CD14-positive monocyte (primary cell): ENCODE measurements around the gene FAM234A. TPM values are rescaled to one million over a fixed set of nuclear protein-coding genes. Genes with fewer than 3 reads are reported as not detected.

Source experiments
- DNase-seq, 3 donors: peaks; one replicate each; pipeline ENCODE4 v3.0.0-alpha.2; 2011 to 2022
- H2AFZ ChIP-seq: 2 replicates; pipeline ENCODE4 v1.6.0; 2012; ENCODE audit warnings: mild to moderate bottlenecking, low read depth, low read length, inconsistent platforms; ENCODE audit not compliant: insufficient read depth, poor library complexity, severe bottlenecking
- H3K27ac ChIP-seq, 2 donors: 1 replicate in 1 of 2; 2 replicates in 1 of 2; pipeline ENCODE4 v1.5.1; 2012 to 2013; ENCODE audit warnings: low read length in 2 of 2, control low read depth in 1 of 2, inconsistent platforms in 1 of 2, low read depth in 1 of 2, mild to moderate bottlenecking in 1 of 2
- H3K27me3 ChIP-seq, 2 donors: one replicate each; pipeline versions ENCODE4 v1.6.0 to v1.6.1; 2011 to 2013; ENCODE audit warnings: low read length in 2 of 2; ENCODE audit not compliant: control insufficient read depth in 2 of 2, insufficient read depth in 2 of 2
- H3K36me3 ChIP-seq, 2 donors: replicated peaks in 1 of 2; 1 replicate in 1 of 2; 2 replicates in 1 of 2; pipeline versions ENCODE4 v1.5.1 to v1.6.1; 2012 to 2013; ENCODE audit warnings: low read length in 2 of 2, control low read depth in 1 of 2, inconsistent platforms in 1 of 2, mild to moderate bottlenecking in 1 of 2; ENCODE audit not compliant: insufficient read depth in 2 of 2, control insufficient read depth in 1 of 2
- H3K4me1 ChIP-seq, 2 donors: 1 replicate in 1 of 2; 2 replicates in 1 of 2; pipeline versions ENCODE4 v1.5.1 to v1.6.1; 2012 to 2013; ENCODE audit warnings: low read length in 2 of 2, control low read depth in 1 of 2, inconsistent platforms in 1 of 2, mild to moderate bottlenecking in 1 of 2, moderate library complexity in 1 of 2; ENCODE audit not compliant: insufficient read depth in 2 of 2, control insufficient read depth in 1 of 2
- H3K4me2 ChIP-seq: replicated peaks from 2 replicates; pipeline ENCODE3; 2012; ENCODE audit warnings: low read length, moderate library complexity, mild to moderate bottlenecking; ENCODE audit not compliant: poor library complexity, severe bottlenecking; ENCODE audit errors: extremely low read depth
- H3K4me3 ChIP-seq, 3 experiments: fragments of 200-600 bp in 1 of 3; sonication (generic) in 1 of 3; replicated peaks in 1 of 3; 1 replicate in 2 of 3; 2 replicates in 1 of 3; pipeline ENCODE4 v1.5.1; 2011 to 2013; ENCODE audit warnings: low read length in 3 of 3, mild to moderate bottlenecking in 3 of 3, control low read depth in 2 of 3, low read depth in 2 of 3, inconsistent platforms in 1 of 3, moderate library complexity in 1 of 3
- H3K79me2 ChIP-seq: 2 replicates; pipeline ENCODE4 v1.6.0; 2012; ENCODE audit warnings: mild to moderate bottlenecking, control low read depth, inconsistent platforms, low read length, moderate library complexity; ENCODE audit not compliant: insufficient read depth
- H3K9ac ChIP-seq: 2 replicates; pipeline ENCODE4 v1.6.0; 2017; ENCODE audit warnings: low read length, mild to moderate bottlenecking; ENCODE audit not compliant: insufficient read depth, poor library complexity, severe bottlenecking
- H3K9me3 ChIP-seq, 2 donors: replicated peaks in 1 of 2; 1 replicate in 1 of 2; 2 replicates in 1 of 2; pipeline versions ENCODE4 v1.5.1 to v1.6.1; 2012 to 2013; ENCODE audit warnings: low read length in 2 of 2, control low read depth in 1 of 2; ENCODE audit not compliant: control insufficient read depth in 1 of 2, insufficient read depth in 1 of 2
- H4K20me1 ChIP-seq: 2 replicates; pipeline ENCODE4 v1.6.0; 2012; ENCODE audit warnings: mild to moderate bottlenecking, low read length, control low read depth, moderate library complexity; ENCODE audit not compliant: insufficient read depth
- H3K27ac Mint-ChIP-seq, 7 donors: one replicate each; pipeline ENCODE4 v1.8.0; 2020; ENCODE audit warnings: mild to moderate bottlenecking in 7 of 7, mixed read lengths in 7 of 7, moderate library complexity in 6 of 7, inconsistent platforms in 2 of 7
- H3K27me3 Mint-ChIP-seq, 3 donors: one replicate each; pipeline ENCODE4 v1.8.0; 2021 to 2022; ENCODE audit warnings: low read depth in 3 of 3, mild to moderate bottlenecking in 3 of 3, mixed read lengths in 3 of 3, moderate library complexity in 3 of 3, inconsistent platforms in 1 of 3
- H3K36me3 Mint-ChIP-seq, 2 donors: one replicate each; pipeline ENCODE4 v1.8.0; 2020; ENCODE audit warnings: mixed read lengths in 2 of 2, inconsistent platforms in 1 of 2, mild to moderate bottlenecking in 1 of 2
- H3K4me1 Mint-ChIP-seq: one replicate; pipeline ENCODE4 v1.8.0; 2020; ENCODE audit warnings: mild to moderate bottlenecking, mixed read lengths
- H3K4me3 Mint-ChIP-seq, 2 donors: one replicate each; pipeline ENCODE4 v1.8.0; 2020; ENCODE audit warnings: mild to moderate bottlenecking in 2 of 2, mixed read lengths in 2 of 2, moderate library complexity in 1 of 2
- H3K9me3 Mint-ChIP-seq, 7 donors: one replicate each; pipeline ENCODE4 v1.8.0; 2020 to 2022; ENCODE audit warnings: mixed read lengths in 7 of 7, mild to moderate bottlenecking in 6 of 7, moderate library complexity in 6 of 7, inconsistent platforms in 2 of 7
- WGBS: methylation state at CpG from one replicate; pipeline ENCODE4 v1.1.5; 2013; ENCODE audit warnings: missing lambda C conversion rate; ENCODE audit not compliant: insufficient coverage; 5-methylcytosine and 5-hydroxymethylcytosine counted together
- intact Hi-C, 2 donors: fragments of 100-400 bp; cut with micrococcal nuclease; formaldehyde crosslinking; loops; one replicate each; pipeline versions ENCODE4 v1.15.0 to v1.15.1; 2023
- polyA plus RNA-seq, 3 donors: library from polyadenylated mRNA; depleted of rRNA in 1 of 3; unstranded in 2 of 3; stranded (reverse) in 1 of 3; fragments of 300-500 nt in 2 of 3; fragments of >200 nt in 1 of 3; fragmentation: Illumina TruSeq in 2 of 3; gene quantifications; 1 replicate in 2 of 3; 2 replicates in 1 of 3; pipeline ENCODE4 v1.2.3, GENCODE V29; 2012 to 2021
- TF ChIP-seq, protein P1 (sequence below): fragments of 200-600 bp; IDR thresholded peaks from one replicate; pipeline ENCODE4 v1.8.0; 2022; ENCODE audit warnings: antibody characterized with exemption, mild to moderate bottlenecking

FAM234A gene
- polyA plus RNA-seq, 3 donors, result 22.5 to 40.4 (median 25.1) TPM

DNA sequence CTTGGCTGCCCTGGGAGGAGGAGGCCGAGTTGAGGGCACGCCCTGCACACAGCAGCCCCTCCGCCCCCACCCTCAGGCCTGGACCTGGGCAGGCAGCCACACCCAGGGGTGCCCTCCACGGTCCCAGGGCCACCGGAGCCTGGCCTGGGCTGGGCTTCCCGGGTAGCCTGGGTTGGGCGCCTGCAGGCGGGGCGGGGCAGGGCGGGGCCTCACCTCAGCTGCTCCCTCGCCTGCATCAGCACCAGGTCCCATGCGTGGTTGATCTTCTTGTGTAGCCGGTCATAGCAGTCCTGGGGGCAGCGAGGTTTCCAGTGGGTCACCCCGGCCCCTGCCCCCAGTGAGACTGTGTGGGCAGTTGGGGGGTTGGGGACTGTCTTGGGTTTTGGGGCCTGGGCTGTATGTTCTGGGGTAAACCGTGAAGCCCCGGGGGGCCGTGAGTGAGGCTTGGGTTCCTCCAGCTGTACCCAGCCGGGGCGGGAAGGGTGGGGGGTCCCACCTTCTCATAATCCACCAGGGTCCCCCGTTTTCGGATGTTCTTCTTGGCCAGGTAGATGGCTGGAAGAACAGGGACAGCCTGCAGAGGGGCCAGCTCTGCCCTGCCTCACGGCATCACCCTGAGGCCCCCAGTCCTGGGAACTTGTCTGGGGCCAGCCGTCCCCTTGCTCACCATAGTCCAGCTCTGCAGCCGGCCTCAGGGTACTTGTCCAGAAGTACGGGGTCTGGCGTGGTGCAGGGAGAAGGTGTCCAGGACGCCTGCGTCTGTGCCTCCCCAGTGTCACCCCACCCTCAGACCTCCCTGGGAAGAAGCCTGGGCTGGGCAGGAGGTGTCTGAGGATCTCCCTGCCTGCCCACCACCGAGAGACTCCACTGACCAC, 39.2 kb downstream of the FAM234A start:
- Mint-ChIP-seq H3K27me3 (peaks cover 27 to 50% (median 42%) of the 10 kb centered on the region in 3 donors), H3K36me3 (no peaks in the 10 kb centered on the region), H3K9me3 (peaks cover 0 to 5% (median 4%) of the 10 kb centered on the region in 7 donors), H3K27ac (no peak overlapping the region), H3K4me1 (peaks cover 2% of the 10 kb centered on the region), H3K4me3 (no peak overlapping the region)
- 87% methylated on average over 19 of the region's 30 CpGs for WGBS
- Histone ChIP-seq H3K36me3 (no peaks in the 10 kb centered on the region), H3K79me2 (no peaks in the 10 kb centered on the region), H3K4me3 (no peak overlapping the region), H2AFZ (no peak overlapping the region), H3K27ac (no peak overlapping the region), H3K27me3 (peaks cover 0 to 31% of the 10 kb centered on the region in 2 donors), H4K20me1 (no peaks in the 10 kb centered on the region), H3K9ac (no peak overlapping the region), H3K4me1 (peaks cover 3 to 6% of the 10 kb centered on the region in 2 donors), H3K4me2 (no peak overlapping the region), H3K9me3 (no peaks in the 10 kb centered on the region)
- TF ChIP-seq, protein P1, sequence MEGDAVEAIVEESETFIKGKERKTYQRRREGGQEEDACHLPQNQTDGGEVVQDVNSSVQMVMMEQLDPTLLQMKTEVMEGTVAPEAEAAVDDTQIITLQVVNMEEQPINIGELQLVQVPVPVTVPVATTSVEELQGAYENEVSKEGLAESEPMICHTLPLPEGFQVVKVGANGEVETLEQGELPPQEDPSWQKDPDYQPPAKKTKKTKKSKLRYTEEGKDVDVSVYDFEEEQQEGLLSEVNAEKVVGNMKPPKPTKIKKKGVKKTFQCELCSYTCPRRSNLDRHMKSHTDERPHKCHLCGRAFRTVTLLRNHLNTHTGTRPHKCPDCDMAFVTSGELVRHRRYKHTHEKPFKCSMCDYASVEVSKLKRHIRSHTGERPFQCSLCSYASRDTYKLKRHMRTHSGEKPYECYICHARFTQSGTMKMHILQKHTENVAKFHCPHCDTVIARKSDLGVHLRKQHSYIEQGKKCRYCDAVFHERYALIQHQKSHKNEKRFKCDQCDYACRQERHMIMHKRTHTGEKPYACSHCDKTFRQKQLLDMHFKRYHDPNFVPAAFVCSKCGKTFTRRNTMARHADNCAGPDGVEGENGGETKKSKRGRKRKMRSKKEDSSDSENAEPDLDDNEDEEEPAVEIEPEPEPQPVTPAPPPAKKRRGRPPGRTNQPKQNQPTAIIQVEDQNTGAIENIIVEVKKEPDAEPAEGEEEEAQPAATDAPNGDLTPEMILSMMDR, result no peak
- DNase-seq, result no peak
- intact Hi-C loops, result no loop called here

DNA sequence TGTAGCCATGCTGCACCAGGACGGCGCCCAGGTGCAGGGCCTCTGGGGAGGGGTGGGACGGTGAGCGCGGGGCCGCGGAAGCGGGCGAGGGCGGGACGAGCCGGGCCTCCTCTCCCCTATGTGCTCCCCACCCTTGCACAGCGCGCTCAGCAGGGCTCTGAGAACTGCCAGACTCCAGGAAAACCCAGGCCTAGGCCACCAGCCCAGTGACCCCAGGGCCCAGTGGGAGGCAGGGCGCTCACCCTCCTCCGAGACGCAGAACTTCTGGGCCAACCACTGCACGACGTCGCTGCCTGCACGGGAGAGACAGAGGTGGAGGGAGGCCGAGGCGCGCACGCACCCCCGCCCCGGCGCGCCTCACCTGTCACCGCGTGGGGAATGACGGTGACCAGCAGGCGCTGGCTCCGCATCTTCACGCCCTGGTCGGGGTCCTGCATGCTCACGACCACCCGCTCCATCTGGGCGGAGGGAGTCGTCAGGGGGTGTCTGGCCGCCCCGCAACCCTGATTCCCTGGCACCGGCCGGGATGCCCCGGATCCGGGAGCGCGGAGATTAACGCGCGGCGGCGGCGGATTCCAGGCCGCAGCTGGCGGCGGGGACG, 40.5 kb downstream of the FAM234A start:
- Histone ChIP-seq H3K4me3 (no peak overlapping the region), H3K27ac (no peak overlapping the region), H2AFZ (no peak overlapping the region), H3K27me3 (peaks cover 9 to 44% of the 10 kb centered on the region in 2 donors), H3K36me3 (no peaks in the 10 kb centered on the region), H3K79me2 (no peaks in the 10 kb centered on the region), H3K9ac (no peak overlapping the region), H3K9me3 (peaks cover 0 to 4% of the 10 kb centered on the region in 2 donors), H3K4me2 (peak overlapping the region; percentile 33), H4K20me1 (no peaks in the 10 kb centered on the region), H3K4me1 (peaks cover 3 to 6% of the 10 kb centered on the region in 2 donors)
- Mint-ChIP-seq H3K4me3 (peak overlapping the region in 1 of 2 donors; percentile 78), H3K27ac (no peak overlapping the region), H3K4me1 (peaks cover 2% of the 10 kb centered on the region), H3K27me3 (peaks cover 32 to 64% (median 54%) of the 10 kb centered on the region in 3 donors), H3K36me3 (no peaks in the 10 kb centered on the region), H3K9me3 (peaks cover 0 to 5% (median 4%) of the 10 kb centered on the region in 7 donors)
- intact Hi-C loops, result no loop called here
- TF ChIP-seq, protein P1, result no peak
- WGBS, result 4% methylated on average over 53 of the region's 58 CpGs
- no peak for DNase-seq
